Epithelial cell of prostate (primary cell): ENCODE data around the gene GSK3B.
"Not testable (repeated sequence)": the region's sequence is repeated elsewhere in the genome, so short reads cannot be mapped to it uniquely, and the experiment has no call there.

ENCODE experiments used
- DNase-seq: peaks from one replicate; pipeline ENCODE4 v3.0.0-alpha.2; 2011; ENCODE audit warnings: low read depth, low spot score
- H3K27ac ChIP-seq: fragments of 450-650 bp; 2 replicates; pipeline ENCODE4 v1.5.1; 2017; ENCODE audit warnings: mild to moderate bottlenecking

Gene GSK3B

DNA sequence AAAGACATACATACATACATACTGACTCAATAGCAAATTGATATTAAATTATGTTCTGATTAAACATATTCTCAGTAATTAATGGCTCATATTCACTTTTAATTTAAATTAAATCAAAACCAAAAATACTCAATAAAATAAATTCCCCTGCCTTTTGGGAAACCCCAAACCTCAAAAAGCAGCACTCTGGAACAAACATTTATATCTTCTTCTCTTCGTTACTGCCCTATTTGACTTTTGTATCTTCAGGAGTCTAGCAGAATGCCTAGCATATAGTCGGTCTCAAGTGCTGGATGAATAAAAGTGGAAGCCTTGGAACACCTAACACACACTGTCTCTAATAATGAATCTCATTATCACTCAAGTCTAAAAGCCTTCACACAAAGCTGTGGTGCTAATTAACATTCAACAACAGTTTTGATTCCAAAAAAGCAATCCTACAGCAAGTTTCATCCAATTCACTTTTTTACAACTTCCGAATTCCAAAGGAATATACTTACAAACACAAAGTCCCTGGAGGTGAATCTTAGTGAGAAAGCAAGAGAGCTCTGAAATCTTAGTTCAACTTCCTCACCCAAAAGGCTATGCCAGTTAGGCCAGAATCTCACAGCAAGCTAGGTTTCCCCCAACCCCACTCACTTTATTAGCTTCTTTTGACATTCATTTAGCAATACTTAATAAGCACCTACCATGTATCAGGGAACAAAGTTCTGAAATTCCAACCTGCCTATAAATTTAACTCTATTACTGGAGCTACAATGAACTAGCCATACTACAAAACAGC lies 35.0 kb downstream of the GSK3B start:
- DNase-seq: no peak

DNA sequence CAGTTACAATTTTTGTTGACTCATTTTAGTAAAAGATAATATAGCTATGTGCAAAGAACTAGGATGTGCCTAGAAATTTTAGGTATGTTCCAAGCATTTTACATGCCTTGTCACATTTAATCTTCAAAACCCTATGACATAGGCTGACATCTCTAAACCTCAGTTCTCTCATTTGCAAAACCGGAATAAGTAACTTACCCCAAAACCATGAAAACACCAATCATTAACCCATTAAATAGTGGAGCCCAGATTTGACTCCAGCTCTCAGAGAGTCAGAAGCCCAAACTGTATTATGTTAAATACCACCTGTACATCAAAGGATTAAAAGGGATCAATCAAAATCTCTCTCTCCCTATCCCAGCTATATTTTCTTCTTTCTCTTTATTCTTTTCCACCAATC lies 36.6 kb downstream of the GSK3B start:
- DNase-seq: no peak

More for the DNA sequence above, 35.0 kb downstream of the GSK3B start:
- no peak overlapping the region for H3K27ac ChIP-seq

DNA sequence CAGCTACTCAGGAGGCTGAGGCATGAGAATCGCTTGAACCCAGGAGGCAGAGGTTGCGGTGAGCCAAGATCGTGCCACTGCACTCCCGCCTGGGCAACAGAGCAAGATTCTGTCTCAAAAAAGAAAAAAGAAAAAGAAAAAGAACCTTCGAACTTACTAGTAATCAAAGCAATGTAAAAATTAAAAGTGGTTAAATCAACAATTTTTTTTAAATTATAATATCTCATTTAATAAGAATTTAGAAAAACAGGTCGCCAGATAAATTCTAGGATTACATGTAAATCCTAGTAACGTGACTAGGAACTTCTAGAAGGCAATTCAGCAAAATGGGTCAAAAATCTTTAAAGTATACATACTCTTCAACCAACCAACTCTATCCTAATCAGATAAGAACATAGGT lies 37.2 kb downstream of the GSK3B start:
- H3K27ac ChIP-seq: no peak overlapping the region
- no peak for DNase-seq

More for the DNA sequence above, 36.6 kb downstream of the GSK3B start:
- H3K27ac ChIP-seq: no peak overlapping the region

DNA sequence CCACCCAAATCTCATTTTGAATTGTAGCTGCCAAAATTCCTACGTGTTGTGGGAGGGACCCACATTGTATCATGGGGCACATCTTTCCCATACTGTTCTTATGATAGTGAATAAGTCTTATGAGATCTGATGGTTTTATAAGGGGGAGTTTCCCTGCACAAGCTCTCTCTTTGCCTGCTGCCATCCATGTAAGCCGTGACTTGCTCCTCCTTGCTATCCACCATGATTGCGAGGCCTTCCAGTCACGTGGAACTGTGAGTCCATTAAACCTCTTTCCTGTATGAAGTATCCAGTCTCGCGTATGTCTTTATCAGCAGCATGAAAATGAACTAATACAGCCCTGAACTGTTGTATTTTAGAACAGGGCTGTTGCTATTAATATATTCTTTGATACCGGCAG lies 40.6 kb downstream of the GSK3B start:
- H3K27ac ChIP-seq, DNase-seq: not testable (repeated sequence)

DNA sequence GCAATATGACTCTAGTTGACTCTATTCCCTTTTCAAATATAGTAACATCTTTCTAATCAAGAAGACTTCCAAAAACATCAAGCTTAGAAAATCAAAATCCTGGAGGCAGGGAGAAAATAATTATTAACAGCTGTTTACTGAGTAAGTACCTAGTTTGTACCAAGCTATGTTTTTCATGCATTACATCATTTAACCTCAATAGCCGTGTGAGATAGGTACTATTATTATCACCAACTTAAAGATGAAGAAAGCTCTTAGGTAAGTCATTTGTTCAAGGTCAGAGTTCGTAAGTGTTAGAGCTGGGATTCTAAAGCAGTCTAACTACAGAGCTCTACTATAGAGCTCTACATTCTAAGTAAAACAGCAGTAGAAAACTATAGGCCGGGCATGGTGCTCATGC lies 41.6 kb downstream of the GSK3B start:
- DNase-seq: no peak
- H3K27ac ChIP-seq: peak overlapping the region; percentile 24

DNA sequence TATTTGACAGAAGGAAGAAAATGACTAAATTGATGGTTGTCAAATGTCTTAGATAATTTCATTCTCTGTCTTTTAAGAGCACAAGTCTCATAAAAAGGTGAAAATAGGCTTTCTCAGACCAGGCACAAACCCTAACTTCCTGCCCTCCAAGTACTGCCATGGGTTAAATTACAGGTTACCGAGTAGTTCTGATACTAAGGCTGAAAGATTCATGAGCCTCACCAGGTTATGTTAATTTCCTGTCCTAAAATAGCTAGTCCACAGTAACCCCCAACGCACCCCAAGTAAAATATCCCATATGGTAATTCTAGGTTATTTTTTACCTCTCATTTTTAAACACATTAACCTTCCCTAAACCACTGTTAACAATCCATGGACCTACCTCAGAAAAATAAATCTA lies 42.0 kb downstream of the GSK3B start:
- no peak for DNase-seq
- H3K27ac ChIP-seq: peak overlapping the region; percentile 24

DNA sequence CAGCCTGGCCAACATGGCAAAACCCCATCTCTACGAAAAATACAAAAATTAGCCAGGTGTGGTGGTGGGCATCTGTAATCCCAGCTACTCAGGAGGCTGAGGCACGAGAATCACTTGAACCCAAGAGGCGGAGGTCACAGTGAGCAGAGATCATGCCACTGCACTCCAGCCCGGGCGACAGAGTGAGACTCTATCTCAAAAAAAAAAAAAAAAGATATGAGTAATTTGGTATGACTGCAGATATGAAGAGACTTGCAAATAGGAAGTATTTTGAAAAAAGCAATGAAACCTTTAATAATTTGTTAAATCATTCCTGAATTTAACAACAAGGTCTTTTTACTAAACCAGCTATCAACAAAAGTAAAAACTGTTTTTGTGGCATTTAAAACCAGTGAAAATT lies 42.7 kb downstream of the GSK3B start:
- DNase-seq: not testable (repeated sequence)
- peak overlapping the region; percentile 24 for H3K27ac ChIP-seq

DNA sequence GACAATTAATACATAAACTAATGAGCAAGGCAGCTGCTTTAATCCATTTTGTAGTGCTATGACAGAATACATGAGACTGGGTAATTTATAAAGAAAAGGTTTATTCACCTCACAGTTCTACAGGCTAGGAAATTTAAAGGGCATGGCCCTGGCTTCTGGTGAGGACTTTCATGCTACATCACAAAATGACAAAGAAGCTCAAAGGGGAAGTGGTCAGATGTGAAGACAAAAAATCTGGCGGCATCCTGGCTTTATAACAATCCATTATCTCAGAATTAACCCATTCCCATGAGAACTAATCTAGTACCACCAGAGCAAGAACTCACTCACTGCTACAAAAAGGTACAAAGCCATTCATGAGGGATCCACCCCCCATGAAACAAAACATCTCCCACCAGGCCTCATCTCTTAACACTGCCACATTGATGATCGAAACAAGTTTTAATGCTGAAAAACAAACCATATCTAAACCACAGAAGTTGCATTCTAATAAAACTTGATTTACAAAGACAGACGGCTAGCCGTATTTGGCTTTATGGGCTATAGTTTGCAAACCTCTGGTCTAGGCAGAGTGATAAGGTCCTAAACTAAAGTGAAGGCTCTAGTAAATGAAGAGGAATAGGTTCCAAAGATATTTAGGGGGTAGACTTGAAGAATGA lies 44.2 kb downstream of the GSK3B start:
- DNase-seq: no peak
- H3K27ac ChIP-seq: no peak overlapping the region

DNA sequence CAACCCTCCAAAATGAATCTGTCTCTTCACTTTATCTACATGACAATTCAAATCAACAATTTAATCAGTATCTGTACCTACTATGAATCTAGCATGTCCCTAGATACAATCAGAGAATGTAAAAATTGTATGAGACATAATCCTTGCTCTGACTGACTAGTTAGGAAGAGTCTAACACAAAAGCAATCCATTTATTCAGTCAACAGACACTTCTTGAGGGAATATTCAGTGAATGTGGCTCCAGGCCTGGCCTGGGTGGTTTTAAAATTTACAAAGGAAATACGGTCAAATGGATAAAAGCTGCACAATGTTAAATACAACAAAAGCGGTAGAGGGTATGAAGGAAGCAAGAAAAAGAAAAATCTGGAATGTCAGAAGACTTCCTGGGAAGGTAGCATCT lies 45.2 kb downstream of the GSK3B start:
- DNase-seq: no peak

DNA sequence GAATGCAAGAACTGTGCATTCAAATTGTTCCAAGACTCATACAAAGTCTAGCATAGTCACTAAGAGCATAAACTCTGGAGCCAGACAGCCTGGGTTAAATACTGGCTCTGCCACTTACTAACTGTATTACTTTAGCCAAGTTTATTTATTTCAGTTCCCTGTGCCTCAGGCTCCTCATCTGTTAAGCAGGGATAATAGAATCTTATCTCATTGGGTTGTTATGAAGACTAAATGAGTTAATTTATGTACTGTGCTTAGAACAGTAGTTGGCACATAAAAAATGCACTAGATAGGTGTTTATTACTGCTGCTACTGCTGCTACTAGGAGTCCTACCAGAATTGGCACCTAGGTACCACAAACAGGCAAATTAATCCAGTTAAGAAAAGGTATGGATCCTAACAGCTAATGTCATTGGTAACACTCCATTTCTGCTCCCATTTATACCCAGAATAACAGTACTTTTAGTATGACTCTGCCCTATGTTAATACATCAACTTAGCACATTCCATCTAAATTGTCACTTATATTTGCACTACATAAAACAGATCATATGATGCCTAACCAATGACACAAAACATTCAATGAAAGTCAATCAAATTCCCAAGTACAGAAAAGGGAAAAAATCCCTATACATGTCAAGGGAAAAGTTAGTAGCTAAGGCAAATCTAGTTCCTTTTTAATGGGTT lies 45.7 kb downstream of the GSK3B start:
- no peak overlapping the region for H3K27ac ChIP-seq
- DNase-seq: no peak

More for the DNA sequence above, 45.2 kb downstream of the GSK3B start:
- H3K27ac ChIP-seq: no peak overlapping the region

DNA sequence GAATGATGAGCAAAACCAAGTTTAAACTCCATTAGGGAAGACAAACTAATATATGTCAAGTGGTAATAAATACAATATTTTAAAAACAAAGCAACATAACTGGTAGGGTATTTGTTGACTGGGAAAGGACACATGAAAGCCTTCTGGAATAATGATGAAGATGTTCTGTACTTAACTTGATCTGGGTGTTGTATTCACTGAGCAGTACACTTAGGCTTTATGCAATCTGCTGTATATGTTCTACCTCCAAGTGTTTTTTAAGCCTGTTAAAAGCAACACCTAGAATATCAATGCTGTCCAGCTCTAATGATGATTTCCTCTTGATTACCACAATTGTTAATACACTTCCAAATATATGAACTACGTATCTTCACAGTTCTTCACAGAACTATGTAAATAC lies 46.6 kb downstream of the GSK3B start:
- no peak for DNase-seq
- no peak overlapping the region for H3K27ac ChIP-seq

DNA sequence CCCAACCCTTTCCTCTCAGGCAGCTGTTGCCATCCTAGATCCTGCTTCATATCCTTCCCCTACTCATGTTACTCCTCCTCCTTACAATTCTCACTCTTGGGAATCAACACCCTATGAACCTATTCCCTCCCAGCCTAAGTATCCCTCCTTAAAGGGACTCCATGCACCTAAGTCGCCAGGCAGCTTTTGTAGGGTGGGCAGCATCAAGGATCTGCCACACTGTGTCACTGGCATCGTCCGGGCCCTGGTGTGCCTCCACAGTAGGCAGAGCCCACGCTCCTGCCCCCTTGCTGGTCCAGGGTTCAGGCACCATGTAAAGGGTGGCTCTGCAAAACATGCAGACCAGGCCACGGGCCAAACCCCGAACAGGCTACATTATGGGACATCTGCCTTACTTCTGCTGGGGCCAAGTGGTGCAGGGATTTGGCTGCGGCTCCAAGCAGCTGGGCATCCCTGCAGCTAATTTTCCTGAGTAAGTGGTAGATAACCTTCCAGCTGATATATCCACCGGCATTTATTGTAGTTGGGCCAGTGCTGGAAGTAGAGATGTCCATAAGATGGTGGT lies 53.4 kb downstream of the GSK3B start:
- no peak overlapping the region for H3K27ac ChIP-seq
- no peak for DNase-seq

DNA sequence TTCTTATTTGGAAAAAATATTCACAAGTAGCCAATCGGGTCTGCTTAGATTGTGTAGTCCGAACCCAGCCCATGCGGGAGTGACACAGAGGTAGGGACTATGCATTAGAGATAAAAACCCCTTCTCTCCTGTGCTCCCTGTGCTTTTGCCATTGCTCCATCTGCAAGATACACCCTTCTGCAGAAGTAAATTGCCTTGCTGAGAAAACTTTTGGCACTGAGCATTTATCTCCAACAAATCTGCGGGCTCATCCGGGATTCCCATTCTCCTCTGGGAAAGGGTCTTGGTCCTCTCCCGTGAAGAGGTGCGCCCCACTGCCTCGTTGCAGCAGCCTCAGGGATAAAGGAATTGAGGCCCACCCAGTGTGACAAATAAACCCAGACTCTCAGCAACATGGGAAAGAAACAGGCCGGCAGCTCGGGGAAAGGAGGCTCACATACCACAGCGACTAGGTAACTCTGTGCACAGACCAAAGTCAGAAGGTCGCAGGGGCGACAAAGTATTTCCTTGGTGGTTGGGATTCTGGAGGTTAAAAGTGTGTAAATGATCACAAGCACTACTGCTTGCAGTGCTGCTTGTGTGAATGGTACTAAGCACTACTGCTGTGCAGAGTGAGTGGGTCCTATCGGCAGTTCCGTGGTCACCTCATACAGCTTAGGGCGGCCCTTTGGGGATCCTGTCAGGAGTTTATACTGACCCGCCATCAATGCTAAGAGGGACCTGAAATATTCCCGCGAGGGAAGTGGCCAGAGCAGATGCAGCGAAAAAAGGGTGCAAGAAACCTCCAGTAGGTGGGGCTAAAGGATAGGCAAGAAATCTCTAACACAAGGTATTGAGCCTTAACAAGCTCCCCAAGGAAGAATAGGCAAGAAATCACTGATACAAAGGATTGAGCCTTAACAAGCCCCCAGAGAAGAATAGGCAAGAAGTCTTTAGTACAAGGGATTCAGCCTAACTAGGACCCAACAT lies 54.3 kb downstream of the GSK3B start:
- H3K27ac ChIP-seq: no peak overlapping the region
- no peak for DNase-seq

DNA sequence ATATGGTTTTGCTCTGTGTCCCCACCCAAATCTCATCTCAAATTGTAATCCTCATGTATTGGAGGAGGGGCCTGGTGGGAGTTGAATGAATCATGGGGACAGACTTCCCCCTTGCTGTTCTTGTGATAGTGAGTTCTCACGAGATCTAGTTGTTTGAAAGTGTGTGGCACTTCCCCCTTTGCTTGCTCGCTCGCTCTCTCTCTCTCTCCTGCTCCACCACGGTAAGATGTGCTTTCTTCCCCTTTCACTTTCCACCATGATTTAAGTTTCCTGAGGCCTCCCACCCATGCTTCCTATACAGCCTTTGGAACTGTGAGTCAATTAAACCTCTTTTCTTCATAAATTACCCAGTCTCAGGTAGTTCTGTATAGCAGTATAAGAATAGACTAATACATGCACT lies 60.7 kb downstream of the GSK3B start:
- H3K27ac ChIP-seq: no peak overlapping the region

DNA sequence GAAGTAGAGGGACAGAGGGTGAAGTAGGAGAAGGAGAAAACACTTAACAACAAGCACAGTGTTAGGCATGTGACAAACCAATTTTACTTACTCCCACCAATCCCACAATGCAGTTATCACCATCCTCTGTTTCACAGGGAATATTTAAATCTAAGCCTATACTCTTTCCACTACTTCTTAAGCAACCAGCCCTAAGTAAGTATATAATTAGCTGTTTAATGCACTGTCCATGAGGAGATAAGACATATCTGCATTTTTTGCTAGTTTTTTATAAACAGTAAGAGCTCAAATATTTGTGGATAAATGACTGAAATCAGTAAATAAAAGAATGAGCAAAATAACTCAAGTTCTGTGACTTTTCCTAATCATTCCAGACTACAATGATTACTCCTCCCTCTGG lies 62.7 kb downstream of the GSK3B start:
- no peak for DNase-seq
- H3K27ac ChIP-seq: no peak overlapping the region

More for the DNA sequence above, 60.7 kb downstream of the GSK3B start:
- DNase-seq: no peak

DNA sequence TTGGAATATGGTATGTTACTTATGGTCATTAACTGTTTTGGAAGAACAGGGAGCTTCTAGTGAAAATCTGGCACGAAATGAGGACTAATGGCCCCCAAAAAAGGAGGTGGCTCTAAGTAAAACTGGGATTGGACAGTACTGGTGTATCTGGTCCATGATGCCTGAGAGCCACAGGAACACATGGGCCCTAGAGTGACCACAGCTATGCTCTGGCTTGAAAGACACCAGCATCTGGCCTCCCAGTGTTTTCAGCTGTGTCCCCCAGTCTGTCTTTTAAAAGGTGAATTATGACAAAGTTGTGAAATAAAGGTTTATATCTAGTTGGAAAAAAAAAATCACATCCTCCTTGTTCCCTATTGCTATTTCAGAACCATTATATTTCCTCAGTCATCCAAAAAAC lies 64.5 kb downstream of the GSK3B start:
- H3K27ac ChIP-seq: no peak overlapping the region
- no peak for DNase-seq

DNA sequence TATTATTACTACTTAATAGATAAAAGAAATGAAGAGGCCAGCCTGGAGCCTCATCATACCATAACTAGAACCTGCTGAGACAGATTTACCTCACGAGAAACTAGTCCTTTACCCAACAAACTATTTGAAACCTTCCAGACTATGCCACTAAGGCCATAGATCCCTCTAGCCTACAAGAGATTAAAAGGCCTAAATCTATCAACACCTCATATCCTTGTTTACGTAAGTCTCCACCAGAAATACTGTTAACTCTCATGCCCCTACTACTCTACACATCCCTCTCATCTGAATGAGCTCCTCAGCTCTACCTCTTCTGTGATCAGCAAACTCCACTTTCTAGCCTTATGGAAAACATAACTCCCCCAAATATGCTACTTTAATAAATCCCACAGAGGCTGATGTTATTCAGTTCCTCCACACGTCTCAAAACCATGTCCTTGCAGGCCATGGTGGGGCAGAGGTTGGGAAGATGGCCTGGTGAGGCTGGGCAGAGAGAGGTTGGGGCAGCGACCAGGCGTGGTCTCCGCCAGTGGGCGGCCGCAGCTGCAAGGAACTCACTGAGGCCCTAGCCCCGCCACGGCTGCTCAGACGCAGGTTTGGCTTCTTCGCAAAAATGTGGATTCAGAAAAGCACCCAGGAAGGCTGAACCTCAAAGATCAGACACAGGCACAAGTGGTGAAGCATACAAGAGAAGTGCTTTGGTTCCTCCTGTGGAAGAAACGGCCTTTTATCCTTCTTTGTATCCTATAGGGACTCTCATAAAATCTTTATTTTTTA lies 65.8 kb downstream of the GSK3B start:
- no peak for DNase-seq
- H3K27ac ChIP-seq: no peak overlapping the region

DNA sequence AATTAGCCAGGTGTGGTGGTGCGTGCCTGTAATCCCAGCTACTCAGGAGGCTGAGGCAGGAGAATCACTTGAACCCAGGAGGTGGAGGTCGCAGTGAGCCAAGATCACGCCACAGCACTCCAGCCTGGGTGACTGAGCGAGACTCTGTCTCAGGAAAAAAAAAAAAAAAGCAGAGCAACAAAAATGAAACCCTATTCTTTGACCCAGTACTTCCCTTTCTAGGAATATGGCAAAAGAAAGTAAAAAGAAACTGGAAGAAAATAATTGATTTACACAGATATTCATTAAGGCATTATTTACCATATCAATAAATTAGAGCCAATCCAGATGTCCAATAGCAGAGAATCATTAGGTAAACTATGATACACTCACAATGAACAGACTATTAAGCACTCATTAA lies 67.0 kb downstream of the GSK3B start:
- no peak for DNase-seq
- H3K27ac ChIP-seq: no peak overlapping the region

DNA sequence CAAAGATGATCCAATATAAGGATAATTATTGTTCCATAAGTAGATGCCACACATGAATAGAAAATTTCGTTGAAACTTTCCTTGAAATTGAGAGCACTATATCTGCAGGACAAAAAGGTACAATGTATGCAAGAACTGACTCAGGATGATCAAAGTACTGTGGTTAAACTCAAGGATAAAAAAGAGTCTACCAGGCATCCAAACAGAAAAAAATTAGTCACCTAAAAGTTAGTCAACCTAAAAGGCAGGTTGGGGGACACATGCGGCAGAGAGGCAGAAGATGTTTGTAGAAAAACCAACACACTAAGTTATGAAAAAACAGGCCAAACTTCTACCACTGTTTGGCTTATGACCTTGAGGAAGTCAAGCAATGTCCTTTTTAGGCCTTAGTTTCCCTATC lies 68.7 kb downstream of the GSK3B start:
- DNase-seq: no peak
- no peak overlapping the region for H3K27ac ChIP-seq
